Neural cell (in vitro differentiated cells): ENCODE results near the gene CSRNP3.

Source experiments
- CTCF ChIP-seq: fragments of 450-650 bp; IDR thresholded peaks from 2 replicates; pipeline ENCODE4 v1.5.1; 2014; ENCODE audit warnings: antibody characterized with exemption, mild to moderate bottlenecking, moderate library complexity; ENCODE audit not compliant: poor library complexity, severe bottlenecking
- EP300 ChIP-seq: fragments of 450-650 bp; conservative IDR thresholded peaks from 2 replicates; pipeline ENCODE4 v1.6.1; 2014; ENCODE audit warnings: antibody characterized with exemption, mild to moderate bottlenecking, moderate library complexity; ENCODE audit not compliant: poor library complexity, severe bottlenecking
- POLR2AphosphoS5 ChIP-seq: IDR thresholded peaks from 2 replicates; pipeline ENCODE4 v1.6.1; 2012
- SMC3 ChIP-seq: fragments of 450-650 bp; conservative IDR thresholded peaks from 2 replicates; pipeline ENCODE4 v1.6.1; 2014; ENCODE audit warnings: antibody characterized with exemption, mild to moderate bottlenecking, moderate library complexity; ENCODE audit not compliant: poor library complexity

- TF ChIP-seq CTCF (no peak), POLR2AphosphoS5 (no peak), EP300 (no peak), SMC3 (no peak)
Observed at GRCh38 chr2:165645930-165646831, 176.7 kb downstream of the CSRNP3 start.
